CD4-positive, alpha-beta T cell treated with Interleukin-15 for 4 hours (primary cell): ENCODE measurements around the gene USH1G.

Source experiments
- DNase-seq: peaks from one replicate; pipeline ENCODE4 v3.0.0-alpha.2; 2020; ENCODE audit warnings: low spot score

Gene USH1G

GRCh38 chr17:74903034-74903433, 20.0 kb downstream of the USH1G start:
- DNase-seq, result no peak

- no peak for DNase-seq
Measured at GRCh38 chr17:74901353-74902135, 21.5 kb downstream of the USH1G start.

GRCh38 chr17:74900208-74900607, 22.8 kb downstream of the USH1G start:
- no peak for DNase-seq

GRCh38 chr17:74898376-74898946, 24.6 kb downstream of the USH1G start:
- DNase-seq, result no peak

GRCh38 chr17:74893936-74894671, 29.0 kb downstream of the USH1G start:
- DNase-seq, result no peak

GRCh38 chr17:74892974-74893911, 29.8 kb downstream of the USH1G start, which contains the start of gene FADS6:
FADS6 (minus strand) TSS chr17:74893633; CDS start chr17:74893595, 38 bp downstream.
- DNase-seq, result no peak

GRCh38 chr17:74892013-74892841, 30.8 kb downstream of the USH1G start:
- DNase-seq, result no peak

GRCh38 chr17:74890554-74890953, 32.5 kb downstream of the USH1G start:
- no peak for DNase-seq

- DNase-seq, result no peak
Measured at GRCh38 chr17:74888469-74888868, 34.6 kb downstream of the USH1G start.

- DNase-seq, result no peak
Measured at GRCh38 chr17:74883241-74883745, 39.8 kb downstream of the USH1G start.

- DNase-seq, result no peak
Measured at GRCh38 chr17:74882517-74883240, 40.4 kb downstream of the USH1G start.

- DNase-seq, result no peak
Measured at GRCh38 chr17:74881073-74881472, 42.0 kb downstream of the USH1G start.

GRCh38 chr17:74879308-74879707, 43.7 kb downstream of the USH1G start:
- DNase-seq, result no peak

GRCh38 chr17:74878658-74879057, 44.4 kb downstream of the USH1G start:
- DNase-seq, result no peak

- no peak for DNase-seq
Measured at GRCh38 chr17:74877592-74878548, 45.2 kb downstream of the USH1G start.

GRCh38 chr17:74875977-74876593, 47.0 kb downstream of the USH1G start:
- DNase-seq, result no peak

- DNase-seq, result no peak
Measured at GRCh38 chr17:74875155-74875976, 47.7 kb downstream of the USH1G start.
